ENCODE data around the gene CPT1B.

GRCh38 chr22:50535113-50535512 lies 43.1 kb downstream of the CPT1B start:
- TF ChIP-seq CTCF (IDR thresholded peaks at IDR 0.05) (no peak), POLR2A (IDR thresholded peaks at IDR 0.05) (no peak)

Data from esophagus squamous epithelium (tissue), 4 donors.